Esophagus squamous epithelium (tissue), 4 donors: ENCODE results near the gene KCTD18.
A peak's percentile ranks its signal among the peaks of the same experiment; 100 is the strongest.

Experiments used
- CTCF ChIP-seq, 6 experiments: fragments of 450-650 bp in 4 of 6; fragments of 200-600 bp in 2 of 6; sonication (generic) in 2 of 6; IDR thresholded peaks; one replicate each; pipeline ENCODE4 v1.5.1; 2016 to 2019; ENCODE audit warnings: antibody characterized with exemption in 6 of 6, mild to moderate bottlenecking in 4 of 6, moderate library complexity in 4 of 6
- POLR2A ChIP-seq, 4 donors: fragments of 450-650 bp; IDR thresholded peaks; one replicate each; pipeline ENCODE4 v1.6.1; 2017; ENCODE audit warnings: antibody characterized with exemption in 4 of 4, mild to moderate bottlenecking in 4 of 4, moderate library complexity in 3 of 4

GRCh38 chr2:200471324-200471848, 38.5 kb downstream of the KCTD18 start:
- peak; percentile 17 to 54 (median 40) for TF ChIP-seq CTCF (IDR thresholded peaks at IDR 0.05)
- TF ChIP-seq POLR2A (IDR thresholded peaks at IDR 0.05), result no peak
